Fibroblast of pulmonary artery (primary cell): ENCODE measurements around the gene KAZALD1.
A peak's percentile ranks its signal among the peaks of the same experiment; 100 is the strongest.

Experiments
- DNase-seq: peaks from one replicate; pipeline ENCODE4 v3.0.0-alpha.2; 2010; ENCODE audit warnings: low read depth
- H3K4me3 ChIP-seq: replicated peaks from 2 replicates; pipeline ENCODE4 v1.5.1; 2011; ENCODE audit warnings: low read depth, mild to moderate bottlenecking, control low read depth, low read length, moderate library complexity
- CTCF ChIP-seq: IDR thresholded peaks from 2 replicates; pipeline ENCODE4 v1.5.1; 2011; ENCODE audit warnings: mild to moderate bottlenecking, control low read depth, low read length, inconsistent platforms; ENCODE audit errors: missing control alignments

KAZALD1 gene

GRCh38 chr10:101021692-101022251, 40.0 kb upstream of the KAZALD1 start:
- no peak overlapping the region for H3K4me3 ChIP-seq
- no peak for DNase-seq
- no peak for TF ChIP-seq CTCF

GRCh38 chr10:101022967-101023705, 38.7 kb upstream of the KAZALD1 start:
- no peak for DNase-seq
- TF ChIP-seq CTCF, result no peak
- no peak overlapping the region for H3K4me3 ChIP-seq

- no peak for TF ChIP-seq CTCF
- no peak for DNase-seq
- no peak overlapping the region for H3K4me3 ChIP-seq
These were observed 34.6 kb upstream of the KAZALD1 start for GRCh38 chr10:101027106-101027720.

GRCh38 chr10:101028446-101029337, 33.1 kb upstream of the KAZALD1 start:
- H3K4me3 ChIP-seq, result no peak overlapping the region
- no peak for DNase-seq
- TF ChIP-seq CTCF, result no peak

GRCh38 chr10:101029520-101030295, 32.1 kb upstream of the KAZALD1 start:
- DNase-seq, result no peak

More at GRCh38 chr10:101029520-101030295, 32.1 kb upstream of the KAZALD1 start:
- H3K4me3 ChIP-seq, result no peak overlapping the region
- TF ChIP-seq CTCF, result peak; percentile 11
